GM11168 (cell line): ENCODE results near the gene PRKD1.

ENCODE experiments used
- in situ Hi-C: fragments of 300-500 bp; cut with MboI; formaldehyde crosslinking; loops from one replicate; pipeline ENCODE4 v1.12.0; 2022; ENCODE audit warnings: low sequenced_read_pairs; ENCODE audit not compliant: unreplicated experiment

Gene PRKD1

GRCh38 chr14:29927376-29928116, at the start of gene PRKD1:
TSS of gene PRKD1 (minus strand) at chr14:29927847.
- in situ Hi-C loops, result no loop called here

GRCh38 chr14:29971101-29971500, 43.5 kb upstream of the PRKD1 start:
- in situ Hi-C loops, result no loop called here

DNA sequence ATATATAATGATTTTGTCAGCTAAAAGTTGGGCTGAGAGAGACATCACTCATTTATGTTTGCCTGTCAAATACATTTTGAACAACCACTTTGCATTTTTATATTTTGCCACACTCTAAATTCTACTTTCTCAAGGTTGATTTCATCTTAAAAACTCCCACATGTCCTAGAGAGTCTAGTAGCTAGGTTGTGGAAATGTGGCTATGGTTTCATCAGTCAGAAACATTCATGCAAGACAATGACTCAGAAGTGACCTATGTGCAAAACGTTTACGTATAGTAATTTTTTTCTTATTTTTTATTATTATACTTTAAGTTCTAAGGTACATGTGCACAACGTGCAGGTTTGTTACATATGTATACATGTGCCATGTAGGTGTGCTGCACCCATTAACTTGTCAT, 27.4 kb upstream of the PRKD1 start:
- in situ Hi-C loops, result no loop called here

DNA sequence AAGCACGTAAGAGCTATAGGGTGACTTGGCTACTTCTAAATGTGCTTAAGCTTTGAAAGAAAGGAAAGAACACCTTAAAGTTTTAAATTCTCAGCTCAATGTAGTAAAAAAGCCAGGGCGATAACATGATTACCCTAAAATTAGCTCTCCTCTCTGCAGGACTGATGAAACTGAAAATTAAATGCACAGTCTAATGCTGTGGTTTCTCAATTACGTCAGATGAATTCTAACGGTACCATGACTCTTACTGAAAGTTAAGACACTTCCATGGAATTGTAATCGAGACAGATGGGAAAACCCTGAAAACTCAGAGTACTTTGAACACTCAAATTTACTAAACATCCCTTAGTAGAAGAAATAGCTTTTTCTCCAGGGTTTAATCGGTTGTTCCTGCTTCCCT, 25.9 kb upstream of the PRKD1 start:
- in situ Hi-C loops, result no loop called here

GRCh38 chr14:29944091-29944490, 16.4 kb upstream of the PRKD1 start:
- in situ Hi-C loops, result no loop called here

DNA sequence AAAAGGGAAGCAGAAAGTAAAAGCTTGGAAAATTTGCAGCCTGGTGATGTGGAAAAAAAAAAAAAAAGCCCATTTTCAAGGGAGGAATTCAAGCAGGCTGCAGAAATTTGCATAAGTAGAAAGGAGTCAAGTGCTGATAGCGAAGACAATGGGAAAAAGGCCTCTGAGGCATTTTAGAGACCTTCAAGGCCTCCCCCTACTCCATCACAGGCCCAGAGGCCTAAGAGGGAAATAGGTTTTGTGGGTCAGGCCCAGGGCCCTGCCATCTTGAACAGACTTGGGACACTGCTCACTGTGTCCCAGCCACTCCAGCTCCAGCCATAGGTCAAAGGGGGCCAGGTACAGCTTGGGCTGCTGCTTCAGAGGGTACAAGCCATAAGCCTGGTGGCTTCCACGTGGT, 13.8 kb upstream of the PRKD1 start:
- in situ Hi-C loops, result no loop called here

DNA sequence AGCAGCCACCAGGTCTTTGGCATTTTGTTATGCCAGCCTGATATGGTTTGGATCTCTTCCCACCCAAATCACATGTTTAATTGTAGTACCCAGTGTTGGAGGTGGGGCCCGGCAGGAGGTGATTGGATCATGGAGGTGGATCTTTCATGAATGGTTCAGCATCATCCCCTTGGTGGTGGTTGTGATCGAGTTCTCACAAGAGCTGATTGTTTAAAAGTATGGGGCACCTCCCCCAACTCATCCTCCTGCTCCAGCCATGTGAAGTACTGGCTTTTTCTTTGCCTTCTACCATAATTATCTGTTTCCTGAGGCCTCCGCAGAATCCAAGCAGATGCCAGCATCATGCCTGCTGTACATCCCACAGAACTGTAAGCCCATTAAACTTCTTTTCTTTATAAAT, 12.8 kb upstream of the PRKD1 start:
- in situ Hi-C loops, result no loop called here

DNA sequence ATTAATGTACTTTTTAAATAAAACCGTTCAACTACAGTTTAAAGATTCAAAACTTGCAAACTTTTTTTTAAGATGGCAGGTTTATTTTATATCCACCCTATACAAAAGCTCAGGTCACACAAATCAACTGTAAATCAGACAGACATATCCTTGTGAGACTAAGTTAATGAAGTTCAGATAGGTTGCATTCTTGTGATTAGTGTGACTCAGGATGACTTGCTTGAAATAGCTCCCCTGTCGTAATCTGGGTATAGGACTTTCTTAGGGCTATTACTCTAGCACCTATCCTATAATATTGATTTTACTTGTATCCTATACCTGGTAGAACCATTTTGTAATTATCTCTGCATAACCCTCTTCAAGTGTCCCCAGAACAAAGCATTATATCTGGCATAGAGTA, 9.5 kb upstream of the PRKD1 start:
- in situ Hi-C loops, result no loop called here

- in situ Hi-C loops, result no loop called here
These were observed 2.6 kb upstream of the PRKD1 start for GRCh38 chr14:29930283-29930682.

GRCh38 chr14:29928117-29928640, 532 bp upstream of the PRKD1 start:
- in situ Hi-C loops, result no loop called here

DNA sequence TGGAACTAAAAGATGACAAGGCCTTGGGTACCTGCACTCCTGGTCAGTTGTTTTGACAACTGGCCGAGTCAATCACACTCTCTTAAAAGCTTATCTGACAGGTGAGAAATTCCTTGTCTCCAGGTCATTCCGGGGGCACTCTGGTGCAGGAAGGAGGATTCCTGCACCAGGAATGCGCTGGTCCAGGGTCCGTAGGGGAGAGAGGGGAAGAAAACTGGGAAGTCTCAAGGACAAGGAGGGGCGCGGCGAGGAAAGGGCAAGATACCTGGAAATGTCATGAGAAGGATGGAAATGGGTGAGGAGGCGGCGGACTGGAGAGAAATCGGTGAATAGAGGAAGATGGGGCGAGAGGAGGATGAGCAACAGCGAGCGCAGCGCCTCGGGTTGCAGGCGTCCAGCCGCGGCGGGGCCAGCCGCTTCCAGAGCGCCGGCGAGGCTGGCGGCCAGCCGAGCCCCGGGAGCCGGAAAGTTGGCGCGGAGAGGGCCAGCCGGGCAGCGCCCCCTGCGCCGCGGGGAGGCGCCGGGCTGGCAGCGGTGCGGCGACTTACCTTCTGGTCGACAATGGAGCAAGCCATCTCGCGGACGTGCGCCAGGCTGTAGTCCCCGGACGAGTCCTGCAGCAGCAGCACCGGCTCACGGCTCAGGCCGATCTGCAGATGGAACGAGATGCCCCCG, 809 bp downstream of the PRKD1 start:
- in situ Hi-C loops, result no loop called here

- in situ Hi-C loops, result no loop called here
These were observed 1.4 kb downstream of the PRKD1 start for GRCh38 chr14:29926228-29926627.

- in situ Hi-C loops, result no loop called here
These were observed 1.9 kb downstream of the PRKD1 start for GRCh38 chr14:29925736-29926135.

GRCh38 chr14:29925101-29925722, 2.4 kb downstream of the PRKD1 start:
- in situ Hi-C loops, result no loop called here

GRCh38 chr14:29919845-29920244, 7.8 kb downstream of the PRKD1 start:
- in situ Hi-C loops, result no loop called here

GRCh38 chr14:29918981-29919380, 8.7 kb downstream of the PRKD1 start:
- in situ Hi-C loops, result no loop called here

GRCh38 chr14:29913566-29913965, 14.1 kb downstream of the PRKD1 start:
- in situ Hi-C loops, result no loop called here

DNA sequence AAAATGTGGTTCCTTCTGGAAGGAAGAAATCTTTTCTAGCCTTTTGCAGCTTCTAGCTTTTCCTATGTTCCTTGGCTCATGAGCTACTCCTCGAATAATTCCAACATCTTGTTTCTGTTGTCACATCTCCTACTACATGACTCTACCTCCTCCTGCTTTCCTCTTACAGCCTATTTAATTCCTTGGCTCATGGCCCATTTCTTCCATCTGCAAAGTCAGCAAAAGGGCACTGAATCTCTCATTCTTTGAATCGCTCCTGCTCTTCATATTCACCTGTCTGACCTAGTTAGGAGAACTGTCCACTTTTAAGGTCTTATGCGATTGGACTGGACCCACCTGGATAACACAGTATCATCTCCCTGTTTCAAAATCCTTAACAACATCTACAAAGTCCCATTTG, 15.8 kb downstream of the PRKD1 start:
- in situ Hi-C loops, result no loop called here

DNA sequence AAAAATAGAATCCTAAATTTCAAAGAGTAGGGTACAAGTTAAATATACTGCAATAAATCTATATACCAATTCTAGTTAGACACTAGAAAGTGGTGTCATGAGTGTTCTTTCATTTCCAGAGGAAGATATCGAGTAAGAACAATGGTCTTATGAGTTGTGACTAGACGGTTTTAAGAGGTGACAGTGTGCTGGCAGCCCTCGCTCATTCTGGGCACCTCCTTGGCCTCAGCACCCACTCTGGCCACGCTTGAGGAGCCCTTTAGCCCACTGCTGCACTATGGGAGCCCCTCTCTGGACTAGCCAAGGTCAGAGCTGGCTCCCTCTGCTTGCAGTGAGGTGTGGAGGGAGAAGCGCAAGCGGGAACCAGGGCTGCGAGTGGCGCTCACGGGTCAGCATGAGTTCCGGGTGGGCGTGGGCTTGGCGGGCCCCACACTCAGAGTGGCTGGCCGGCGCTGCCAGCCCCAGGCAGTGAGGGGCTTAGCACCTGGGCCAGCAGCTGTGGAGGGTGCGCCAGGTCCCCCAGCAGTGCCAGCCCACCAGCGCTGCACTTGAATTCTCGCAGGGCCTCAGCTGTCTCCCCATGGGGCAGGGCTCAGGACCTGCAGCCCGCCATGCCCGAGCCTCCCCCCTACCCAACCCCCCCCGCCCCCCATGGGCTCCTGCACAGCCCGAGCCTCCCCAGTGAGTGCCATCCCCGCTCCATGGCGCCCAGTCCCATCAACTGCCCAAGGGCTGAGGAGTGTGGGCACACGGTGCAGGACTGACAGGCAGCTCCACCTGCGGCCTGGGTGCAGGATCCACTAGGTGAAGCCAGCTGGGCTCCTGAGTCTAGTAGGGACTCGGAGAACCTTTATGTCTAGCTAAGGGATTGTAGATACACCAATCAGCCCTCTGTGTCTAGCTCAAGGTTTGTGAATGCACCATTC, 18.7 kb downstream of the PRKD1 start:
- in situ Hi-C loops, result no loop called here

DNA sequence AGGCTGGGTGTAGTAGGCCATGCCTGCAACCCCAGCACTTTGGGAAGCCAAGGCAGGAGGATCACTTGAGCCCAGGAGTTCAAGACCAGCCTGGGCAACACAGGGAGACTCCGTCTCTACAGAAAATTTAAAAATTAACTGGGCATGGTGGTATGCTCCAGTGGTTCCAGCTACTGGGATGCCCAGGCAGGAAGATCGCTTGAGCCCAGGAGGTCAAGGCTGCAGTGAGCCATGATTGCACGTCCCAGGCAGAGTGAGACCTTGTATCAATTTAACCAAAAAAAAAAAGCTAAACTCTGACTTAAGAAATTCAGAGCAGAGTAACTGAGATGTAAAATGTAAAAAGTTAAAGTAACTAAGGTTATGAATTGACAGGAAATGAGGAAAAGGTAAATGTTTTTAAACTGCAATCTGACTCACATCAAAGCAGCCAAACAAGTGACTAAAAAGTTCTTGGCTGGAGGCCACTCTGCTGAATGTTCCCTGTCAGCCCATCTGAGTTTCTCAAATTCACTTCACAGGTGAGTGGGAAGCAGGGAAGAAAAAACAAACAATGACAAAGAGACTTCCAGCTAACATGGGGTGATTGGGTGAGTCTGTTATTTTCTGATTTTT, 21.3 kb downstream of the PRKD1 start:
- in situ Hi-C loops, result no loop called here
